Choroid plexus epithelial cell (primary cell): ENCODE measurements around the gene INHBC.

Experiments used
- DNase-seq: peaks from one replicate; pipeline ENCODE4 v3.0.0-alpha.2; 2010; ENCODE audit warnings: low read depth
- H3K4me3 ChIP-seq: 2 replicates; pipeline ENCODE4 v1.5.1; 2011; ENCODE audit warnings: low read depth, mild to moderate bottlenecking, control low read depth, low read length, moderate library complexity
- CTCF ChIP-seq: conservative IDR thresholded peaks from 2 replicates; pipeline ENCODE4 v1.5.1; 2011; ENCODE audit warnings: low read depth, mild to moderate bottlenecking, control low read depth, inconsistent platforms, low read length, moderate library complexity

Gene INHBC

GRCh38 chr12:57469296-57470164 is 34.9 kb downstream of the INHBC start:
- H3K4me3 ChIP-seq = no peak overlapping the region
- no peak for DNase-seq
- TF ChIP-seq CTCF = no peak

- no peak for DNase-seq
- no peak for TF ChIP-seq CTCF
- no peak overlapping the region for H3K4me3 ChIP-seq
These were observed 35.8 kb downstream of the INHBC start for GRCh38 chr12:57470286-57470969.

- no peak for TF ChIP-seq CTCF
- DNase-seq = no peak
- no peak overlapping the region for H3K4me3 ChIP-seq
These were observed 36.5 kb downstream of the INHBC start for GRCh38 chr12:57470970-57471656.

- H3K4me3 ChIP-seq = no peak overlapping the region
- DNase-seq = no peak
- TF ChIP-seq CTCF = no peak
These were observed 37.1 kb downstream of the INHBC start for GRCh38 chr12:57471661-57472060.

- no peak overlapping the region for H3K4me3 ChIP-seq
- no peak for DNase-seq
- no peak for TF ChIP-seq CTCF
These were observed 37.8 kb downstream of the INHBC start for GRCh38 chr12:57472391-57472790.

GRCh38 chr12:57473392-57473791 is 38.8 kb downstream of the INHBC start:
- H3K4me3 ChIP-seq = no peak overlapping the region
- no peak for TF ChIP-seq CTCF
- no peak for DNase-seq
